HG02981 (cell line): Measurements from ENCODE around the gene PDE4B.

Source experiments
- ATAC-seq: cut with Tn5 transposase; IDR thresholded peaks from one replicate; pipeline ENCODE4 v1.9.1; 2021; ENCODE audit warnings: mild to moderate bottlenecking, moderate library complexity; ENCODE audit not compliant: unreplicated experiment

PDE4B gene

GRCh38 chr1:66226985-66227384 is 434.3 kb downstream of the PDE4B start:
- no peak for ATAC-seq

- no peak for ATAC-seq
Measured at GRCh38 chr1:66227966-66228365, 435.3 kb downstream of the PDE4B start.

DNA sequence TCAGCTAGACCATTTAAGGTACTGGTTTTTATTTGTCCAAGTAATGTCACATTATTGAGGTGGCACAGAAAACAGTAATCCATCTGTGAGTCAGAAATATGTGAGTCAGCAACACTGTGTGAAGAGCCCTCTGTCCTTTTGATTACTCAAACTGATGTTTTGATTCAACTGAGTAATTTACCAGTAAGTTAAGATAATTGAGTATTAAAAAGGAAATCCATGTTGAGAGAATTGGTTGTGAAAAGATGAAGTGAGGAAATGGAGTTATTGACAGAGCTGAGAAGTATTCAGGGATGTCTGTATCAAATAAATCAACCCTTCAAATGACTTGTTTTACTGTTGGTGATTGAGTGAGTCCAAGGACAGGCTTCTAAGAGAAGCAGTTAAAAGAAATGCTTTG is 438.5 kb downstream of the PDE4B start:
- no peak for ATAC-seq

DNA sequence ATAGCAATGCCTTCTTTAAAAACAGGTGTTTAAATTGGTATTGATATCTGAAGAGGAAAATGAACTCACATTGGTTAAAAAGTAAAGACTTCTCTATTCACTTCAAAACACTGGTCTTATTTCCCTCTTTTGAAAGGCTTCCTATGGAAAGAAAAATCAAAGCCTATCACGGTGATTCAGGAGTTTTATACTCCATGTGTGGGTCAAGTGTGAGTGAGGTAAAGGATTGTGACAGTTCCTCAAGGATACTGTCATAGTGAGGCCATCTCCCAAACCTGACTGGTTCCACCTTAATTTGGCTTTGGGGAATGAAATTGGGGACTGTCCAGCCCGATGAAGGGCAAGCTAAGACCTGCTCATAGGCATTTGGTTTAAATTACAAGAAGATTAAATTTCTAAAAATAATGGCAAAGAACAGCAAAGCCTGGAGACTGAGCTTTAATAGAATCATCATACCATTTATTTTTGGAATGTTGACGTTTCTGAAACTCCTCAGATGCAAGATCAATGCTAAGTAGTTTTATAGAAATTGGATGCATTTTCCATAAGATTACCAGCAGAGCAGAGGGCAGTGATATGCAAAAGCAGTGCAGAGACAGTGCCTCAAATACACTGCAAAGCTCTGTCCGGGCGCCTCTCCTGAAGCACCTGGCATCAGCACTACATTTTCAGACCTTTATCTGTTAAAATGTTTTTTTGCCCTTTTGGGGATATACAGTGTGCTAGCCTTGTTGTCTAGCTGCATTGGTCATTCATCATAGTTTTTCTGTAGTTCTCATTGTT is 439.2 kb downstream of the PDE4B start:
- no peak for ATAC-seq

- no peak for ATAC-seq
Measured at GRCh38 chr1:66237042-66237441, 444.3 kb downstream of the PDE4B start.

- no peak for ATAC-seq
Measured at GRCh38 chr1:66237722-66238479, 445.2 kb downstream of the PDE4B start.

GRCh38 chr1:66239834-66240233 is 447.1 kb downstream of the PDE4B start:
- no peak for ATAC-seq

DNA sequence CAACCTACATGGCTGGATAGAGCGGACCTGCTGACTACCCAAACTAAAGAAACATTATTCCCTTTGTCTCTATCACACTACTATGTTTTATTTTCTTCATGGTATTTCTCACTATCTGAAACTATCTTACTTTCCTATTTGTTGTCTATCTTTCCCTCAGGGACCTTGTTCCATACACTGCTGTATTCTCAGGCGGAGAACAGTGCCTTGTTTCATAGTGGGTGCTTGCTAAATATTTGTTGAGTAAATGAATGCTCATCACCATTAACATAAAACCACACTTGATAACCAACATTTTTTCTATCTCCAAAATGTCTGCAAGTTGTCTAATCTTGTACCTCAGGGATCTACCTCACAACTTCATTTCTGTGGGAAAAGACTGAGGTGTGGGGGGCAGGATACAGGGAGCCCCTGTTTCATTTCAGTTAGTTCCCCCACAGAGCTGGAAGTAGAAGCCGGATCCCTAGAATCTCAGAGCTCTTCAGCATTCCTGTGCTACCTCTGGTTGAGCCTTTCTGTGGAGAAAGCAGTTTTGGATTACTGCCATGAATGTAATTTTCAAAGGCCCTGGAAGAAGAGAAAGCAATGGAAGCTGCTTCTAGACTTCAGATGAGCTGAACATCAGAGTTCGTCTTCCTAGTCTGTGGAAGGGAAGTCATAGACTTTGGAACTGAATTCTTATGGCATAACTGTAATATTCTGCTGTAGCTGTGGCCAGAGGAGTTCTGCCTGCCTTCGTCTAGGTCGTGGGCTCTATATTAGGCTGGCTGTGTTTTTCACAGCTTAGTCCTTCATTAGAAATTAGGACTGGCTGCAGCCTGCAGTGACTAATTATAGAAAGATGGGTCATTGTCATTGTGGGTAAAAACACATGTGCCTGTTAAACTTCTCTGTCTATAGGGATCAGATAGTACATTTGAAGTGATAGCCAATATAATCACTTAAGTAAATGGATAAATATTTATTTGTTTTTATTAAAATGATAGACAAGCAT is 448.1 kb downstream of the PDE4B start:
- ATAC-seq, result no peak

GRCh38 chr1:66242646-66243547 is 450.2 kb downstream of the PDE4B start:
- ATAC-seq, result peak; percentile 78

GRCh38 chr1:66243548-66244130 is 450.9 kb downstream of the PDE4B start:
- ATAC-seq, result no peak

DNA sequence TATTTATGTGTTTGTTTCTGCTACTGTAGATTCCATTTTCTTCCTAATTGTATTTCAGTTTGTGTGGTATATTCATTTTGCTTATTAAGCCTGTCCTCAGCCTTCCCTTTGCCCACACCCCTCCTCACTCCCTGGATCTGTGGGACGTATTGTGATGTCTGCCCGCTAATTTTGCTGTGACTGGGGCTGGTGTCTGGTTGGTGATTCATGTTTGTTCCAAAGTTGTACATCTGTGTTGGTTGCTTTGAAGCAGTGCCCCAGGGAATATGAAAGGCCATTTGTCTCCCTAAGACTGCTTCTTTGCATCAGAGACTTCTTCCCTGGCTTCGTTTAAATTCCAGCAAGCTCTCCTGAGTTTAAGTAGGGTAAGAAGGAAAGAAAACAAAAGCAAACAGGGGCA is 451.7 kb downstream of the PDE4B start:
- no peak for ATAC-seq

DNA sequence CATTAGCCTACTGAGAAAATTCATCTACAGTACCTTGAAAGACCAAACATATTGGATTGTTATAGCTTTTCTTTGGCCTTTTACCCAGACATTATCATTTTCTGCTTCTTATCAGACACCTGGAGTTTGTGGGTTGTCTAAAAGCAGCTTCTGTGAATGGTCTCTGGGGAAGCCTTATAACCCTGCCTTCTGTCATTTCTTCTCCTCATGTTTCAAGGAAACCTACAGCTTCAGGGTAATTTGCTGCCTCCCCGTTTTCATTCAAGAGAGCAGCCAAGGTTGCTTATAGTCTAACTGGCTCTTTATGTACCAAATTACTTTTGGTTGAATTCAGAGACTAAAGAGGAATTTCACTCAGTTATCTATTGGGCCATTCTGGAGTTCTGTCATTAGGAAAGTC is 453.0 kb downstream of the PDE4B start:
- no peak for ATAC-seq

DNA sequence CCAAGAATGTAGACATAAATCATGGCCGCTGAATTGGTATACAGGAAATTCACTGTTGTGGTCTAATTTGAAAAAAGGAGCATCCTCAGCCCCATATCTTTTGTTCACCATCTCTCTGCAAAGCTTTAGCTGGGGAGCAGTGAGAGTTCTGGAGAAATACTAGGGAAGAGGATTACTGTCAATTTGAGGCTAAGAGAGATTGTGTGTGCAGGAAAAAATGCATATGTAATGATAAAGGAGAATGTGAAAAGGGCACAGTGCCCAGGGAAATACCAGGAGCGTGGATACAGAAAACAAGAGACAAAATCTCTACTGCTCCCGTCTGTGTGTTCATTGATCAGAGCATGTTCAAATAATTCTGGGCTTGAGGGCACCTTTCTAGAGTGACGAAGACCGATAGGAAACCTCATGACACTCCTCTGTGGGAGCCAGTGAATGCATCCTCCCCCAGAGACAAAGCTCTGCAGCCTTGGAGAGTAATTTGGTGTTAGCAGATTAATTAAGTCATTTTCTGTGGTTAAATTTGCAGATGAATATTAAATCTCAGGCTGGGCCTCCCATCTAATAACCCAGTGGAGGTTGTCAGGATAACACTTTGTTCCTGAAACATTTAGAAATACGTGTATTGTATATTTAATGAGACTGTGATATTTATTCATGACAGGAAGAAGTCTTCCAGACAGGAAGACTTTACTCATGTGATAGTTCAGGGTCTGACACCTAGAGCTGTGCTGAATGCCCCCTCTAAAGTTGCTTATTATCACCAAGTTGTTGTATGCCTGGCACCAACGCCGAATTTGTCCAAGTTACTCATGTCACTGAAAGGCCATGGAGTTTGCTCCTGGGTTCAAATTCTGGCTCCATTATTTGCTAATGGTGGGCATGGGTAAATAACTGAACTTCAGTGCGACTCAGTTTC is 453.9 kb downstream of the PDE4B start:
- ATAC-seq, result no peak

DNA sequence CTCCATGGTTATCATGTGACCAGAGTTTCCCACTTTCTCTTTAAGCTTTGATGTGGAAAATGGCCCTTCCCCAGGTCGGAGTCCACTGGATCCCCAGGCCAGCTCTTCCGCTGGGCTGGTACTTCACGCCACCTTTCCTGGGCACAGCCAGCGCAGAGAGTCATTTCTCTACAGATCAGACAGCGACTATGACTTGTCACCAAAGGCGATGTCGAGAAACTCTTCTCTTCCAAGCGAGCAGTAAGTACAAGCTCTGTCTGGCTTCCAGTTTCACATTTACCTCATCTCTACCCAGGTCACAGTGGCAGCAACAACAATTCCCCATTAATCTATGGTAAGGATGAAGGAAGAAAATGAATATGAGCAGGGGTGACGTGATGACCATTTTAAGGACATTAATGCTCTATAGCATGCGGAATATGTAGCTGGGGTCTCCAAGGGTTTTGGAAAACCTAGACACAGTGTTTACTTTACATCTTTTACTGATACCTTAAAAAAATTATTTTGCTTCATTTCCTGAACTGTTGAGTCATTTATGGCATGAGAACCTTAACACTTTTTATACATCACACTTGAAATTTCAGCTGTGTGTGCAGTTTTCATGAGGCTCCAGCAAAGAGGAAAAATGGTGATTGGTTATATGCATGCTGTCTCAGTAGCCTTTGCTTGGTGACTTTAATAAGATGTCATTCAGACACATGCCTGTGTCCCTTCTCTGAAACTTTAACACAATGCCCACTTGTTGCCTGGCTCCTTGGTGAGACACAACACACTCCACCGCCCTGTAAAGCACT is 454.9 kb downstream of the PDE4B start:
- ATAC-seq, result peak; percentile 48

- ATAC-seq, result no peak
Measured at GRCh38 chr1:66248257-66248656, 455.6 kb downstream of the PDE4B start.

GRCh38 chr1:66248746-66249145 is 456.1 kb downstream of the PDE4B start:
- no peak for ATAC-seq

DNA sequence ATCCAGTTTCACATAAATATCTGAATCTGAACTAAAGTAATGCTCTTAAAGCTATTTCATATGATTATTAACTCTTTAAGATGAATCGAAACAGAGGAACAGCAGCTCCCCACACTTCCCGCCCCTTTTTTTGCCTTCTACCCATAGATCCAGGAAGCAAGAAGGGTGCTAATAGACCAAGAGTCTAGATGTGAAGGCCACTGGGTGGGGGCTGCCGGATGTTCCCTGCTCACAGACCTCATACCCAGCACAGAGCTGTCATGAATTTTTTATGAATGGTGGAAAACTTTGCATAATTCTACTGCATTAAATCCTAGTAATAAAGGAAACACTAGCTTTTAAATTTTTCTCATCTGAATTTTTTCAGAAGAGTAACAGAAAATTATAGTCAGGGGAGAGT is 457.4 kb downstream of the PDE4B start:
- no peak for ATAC-seq

- ATAC-seq, result no peak
Measured at GRCh38 chr1:66250478-66250877, 457.8 kb downstream of the PDE4B start.
